Astrocyte of the hippocampus (primary cell): Measurements from ENCODE around the gene MTHFD2L.

ENCODE experiments used
- DNase-seq: peaks from one replicate; pipeline ENCODE4 v3.0.0; 2011; ENCODE audit warnings: low read depth, low spot score

Gene MTHFD2L

GRCh38 chr4:74132944-74133343 is 25.0 kb upstream of the MTHFD2L start:
- DNase-seq, result no peak

DNA sequence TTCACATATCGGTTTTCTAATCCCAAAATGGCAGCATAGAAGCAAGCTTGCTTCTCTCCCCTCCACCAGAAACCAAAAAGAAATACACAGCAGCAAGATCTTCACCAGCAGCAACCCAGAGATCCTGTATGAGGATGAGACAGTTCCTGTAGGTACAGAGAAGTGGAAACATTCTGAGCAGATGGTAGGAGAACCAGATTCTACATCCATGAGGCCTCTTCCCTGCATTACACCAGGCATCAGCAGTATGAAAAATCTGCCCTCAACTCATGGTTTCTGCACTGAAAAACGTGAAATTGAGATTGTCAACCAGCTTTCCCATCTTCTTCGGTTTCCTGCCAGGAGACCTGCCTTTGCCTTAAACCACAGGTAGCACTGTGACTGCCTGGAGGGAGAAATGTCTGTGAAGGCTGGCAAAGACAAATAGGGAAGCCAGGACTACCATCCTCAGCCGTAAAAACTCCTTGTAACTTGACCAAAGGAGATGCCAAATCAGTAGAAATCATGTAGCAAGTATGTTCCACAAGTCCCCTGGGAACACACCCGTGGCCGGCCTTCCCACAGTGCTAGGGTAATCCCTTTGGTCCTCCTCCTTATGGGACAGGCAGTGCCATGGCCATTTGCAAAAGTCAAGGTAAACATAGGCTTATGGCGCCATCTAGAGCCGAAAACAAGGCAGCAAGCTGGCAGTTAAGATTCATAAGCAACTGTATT is 24.0 kb upstream of the MTHFD2L start:
- peak; percentile 91 for DNase-seq

DNA sequence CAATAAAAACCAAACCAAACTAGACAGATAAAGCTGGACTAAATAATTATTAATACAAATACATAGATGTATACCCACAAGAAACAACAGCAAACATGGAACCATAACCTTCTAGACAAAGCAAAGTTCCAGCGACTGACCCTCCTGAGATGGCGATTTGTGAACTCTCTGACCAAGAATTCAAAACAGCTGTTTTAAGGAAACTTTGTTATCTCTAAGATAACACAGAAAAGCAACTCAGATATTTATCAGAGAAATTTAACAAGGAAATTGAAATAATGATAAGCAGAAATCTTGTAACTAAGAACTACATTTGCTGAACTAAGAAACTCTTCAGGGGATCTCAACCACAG is 23.4 kb upstream of the MTHFD2L start:
- DNase-seq, result no peak

DNA sequence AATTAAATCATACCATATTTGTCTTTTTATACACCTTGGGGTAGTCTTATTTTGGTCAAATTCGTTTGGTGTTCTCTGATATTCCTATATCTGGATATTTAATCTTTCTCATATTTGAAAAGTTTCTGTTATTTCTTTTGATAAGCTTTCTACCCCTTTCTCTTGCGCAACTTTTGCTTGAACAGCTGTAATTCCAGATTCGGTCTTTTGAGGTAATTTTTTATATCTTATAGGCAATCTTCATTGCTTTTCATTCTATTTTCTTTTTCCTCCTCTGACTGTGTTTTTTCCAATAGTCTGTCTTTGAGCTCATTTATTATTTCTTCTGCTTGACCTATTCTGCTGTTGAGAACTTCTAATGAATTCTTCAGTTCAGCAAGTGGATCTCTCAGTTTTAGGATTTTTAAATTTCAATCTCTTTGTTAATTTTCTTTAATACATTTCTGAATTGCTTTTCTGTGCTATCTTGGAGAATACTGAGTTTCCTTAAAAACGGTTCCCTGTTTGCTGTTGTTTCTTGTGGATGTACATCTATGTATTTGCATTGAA is 11.3 kb upstream of the MTHFD2L start:
- no peak for DNase-seq

- no peak for DNase-seq
These were observed 9.7 kb upstream of the MTHFD2L start for GRCh38 chr4:74148205-74148604.

DNA sequence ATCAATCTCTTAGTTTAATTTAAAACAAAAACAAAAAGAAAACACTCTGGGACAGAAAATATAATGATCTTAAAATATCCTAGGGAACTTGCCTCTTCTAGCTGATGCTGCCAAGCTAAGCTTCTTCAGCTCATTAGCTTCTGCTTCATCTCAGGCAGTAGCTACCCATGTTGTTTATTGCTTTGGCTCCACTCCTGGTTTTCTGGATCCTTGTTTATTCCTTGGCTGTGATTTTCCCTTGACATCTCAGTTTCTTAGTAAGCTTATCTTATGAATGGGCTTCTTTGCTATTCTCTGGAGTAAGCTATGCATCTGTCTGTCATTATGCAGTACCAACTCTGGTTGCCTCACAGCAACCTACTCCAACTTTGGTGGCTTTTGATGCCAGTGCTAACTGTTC is 5.1 kb upstream of the MTHFD2L start:
- peak; percentile 26 for DNase-seq

DNA sequence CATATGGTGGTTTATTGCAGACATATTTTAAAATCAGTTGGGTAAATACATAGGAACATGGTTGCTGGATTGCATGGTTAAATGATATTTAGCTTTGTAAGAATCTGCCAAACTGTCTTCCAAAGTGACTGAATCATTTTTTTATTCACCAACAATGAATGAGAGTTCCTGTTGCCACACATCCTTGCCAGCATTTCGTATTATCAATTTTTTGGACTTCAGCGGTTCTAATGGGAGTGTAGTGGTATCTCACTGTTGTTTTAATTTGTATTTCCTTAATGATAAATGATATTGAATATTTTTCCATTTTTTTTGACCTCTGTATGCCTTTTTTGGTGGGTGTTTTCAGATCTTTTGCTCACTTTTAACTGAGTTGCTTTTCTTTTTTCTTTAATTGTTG is 1.4 kb upstream of the MTHFD2L start:
- DNase-seq, result no peak

- DNase-seq, result no peak
These were observed 764 bp upstream of the MTHFD2L start for GRCh38 chr4:74157154-74157553.

- DNase-seq, result peak; percentile 16
These were observed 686 bp downstream of the MTHFD2L start for GRCh38 chr4:74158466-74159142.

DNA sequence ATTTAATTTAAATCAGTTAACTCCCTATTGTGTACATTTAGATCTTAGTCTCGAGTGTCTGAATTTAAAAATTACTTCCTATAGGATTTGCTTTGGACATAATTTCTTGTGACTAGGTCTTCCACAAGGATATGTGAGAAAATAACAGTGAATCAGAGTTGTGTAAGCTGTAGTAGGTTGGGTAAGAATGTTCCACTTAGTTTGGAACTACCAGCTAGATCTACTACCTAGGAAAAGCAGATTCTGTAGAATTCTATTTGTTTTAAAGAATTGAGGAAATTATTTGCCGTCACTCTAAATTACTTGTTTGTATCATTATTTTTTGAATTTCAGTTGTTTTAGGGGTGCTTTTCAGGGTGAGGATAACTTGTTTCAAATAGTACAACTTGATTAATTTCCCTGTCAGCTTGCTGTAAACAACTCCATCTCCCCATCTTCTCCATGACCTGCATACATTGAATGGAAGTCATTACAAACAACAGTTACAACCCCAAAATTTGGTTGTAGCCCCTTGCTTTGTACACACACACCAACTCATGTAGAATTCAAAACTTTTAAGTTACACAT is 1.3 kb downstream of the MTHFD2L start:
- DNase-seq, result peak; percentile 9

DNA sequence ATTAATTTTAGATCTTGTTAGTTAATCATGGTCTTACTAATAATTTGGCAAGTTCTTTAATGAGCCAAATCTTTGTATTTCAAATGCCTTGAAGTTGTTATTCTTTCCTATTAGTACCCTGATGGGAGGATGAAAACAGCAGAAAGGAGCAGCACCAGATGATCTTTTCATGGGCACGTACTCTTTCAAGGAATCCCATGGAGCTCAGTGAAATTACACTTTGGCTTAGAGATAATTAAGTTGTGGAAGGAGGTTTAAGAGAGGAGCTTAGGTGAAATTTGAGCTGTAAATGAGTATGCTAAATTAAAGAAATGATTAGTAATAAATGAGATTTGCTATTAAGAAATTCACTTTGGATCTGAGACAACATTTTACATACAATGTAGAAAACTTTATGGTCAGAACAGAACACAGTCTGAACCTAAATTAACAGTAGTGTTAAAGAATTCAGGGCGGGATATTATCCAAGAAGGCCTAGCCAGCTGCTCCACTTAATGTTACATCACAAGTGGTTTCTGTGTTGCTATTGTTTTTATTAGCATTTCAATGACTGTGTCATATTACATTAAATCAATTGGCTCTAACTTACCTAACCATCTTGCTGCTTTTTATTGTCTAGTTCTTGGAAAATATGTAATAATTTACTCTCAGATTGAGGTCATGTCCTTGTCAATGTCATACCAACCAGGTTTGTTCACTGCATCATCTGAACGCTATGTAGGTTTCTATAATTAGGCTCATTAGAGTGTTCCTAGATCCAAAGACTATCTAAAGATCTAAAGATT is 3.9 kb downstream of the MTHFD2L start:
- DNase-seq, result peak; percentile 3

DNA sequence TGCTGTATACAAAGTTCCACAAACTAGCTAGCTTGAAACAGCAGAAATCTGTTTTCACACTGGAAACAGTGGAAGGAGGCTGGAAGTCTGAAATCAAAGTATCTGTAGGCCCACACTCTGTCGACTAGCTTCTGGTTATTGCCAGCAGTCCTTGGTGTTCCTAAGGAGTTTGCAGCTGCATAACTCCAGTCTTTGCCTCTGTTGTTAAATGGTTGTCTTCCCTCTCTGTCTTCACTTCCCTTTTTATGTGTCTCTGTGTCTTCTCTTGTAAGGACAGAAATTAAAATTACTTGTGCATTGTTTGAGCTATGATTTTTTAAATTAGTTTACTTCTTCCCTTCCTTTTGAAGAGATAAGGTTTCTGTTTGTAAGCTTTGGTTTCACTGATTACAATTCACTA is 8.2 kb downstream of the MTHFD2L start:
- no peak for DNase-seq

DNA sequence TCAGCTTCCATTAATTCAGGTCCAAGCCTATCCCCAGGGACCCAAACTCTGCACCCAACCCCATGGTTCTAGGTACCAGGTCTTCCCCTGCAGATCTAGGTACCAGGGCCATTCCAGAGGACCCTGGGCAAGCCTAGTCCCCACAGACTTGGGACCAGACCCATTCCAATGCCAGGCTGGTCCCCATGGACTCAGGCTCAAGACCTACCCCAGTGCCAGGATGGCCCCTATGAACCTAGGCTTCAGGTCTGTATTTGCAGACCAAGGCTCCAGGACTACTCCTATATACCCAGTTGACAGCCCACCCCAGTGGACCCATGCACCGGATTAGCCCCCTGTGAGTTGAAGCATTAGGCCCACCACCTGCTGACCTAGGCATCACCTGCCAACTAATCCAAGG is 8.9 kb downstream of the MTHFD2L start:
- DNase-seq, result no peak

GRCh38 chr4:74167585-74167984 is 9.7 kb downstream of the MTHFD2L start:
- no peak for DNase-seq

DNA sequence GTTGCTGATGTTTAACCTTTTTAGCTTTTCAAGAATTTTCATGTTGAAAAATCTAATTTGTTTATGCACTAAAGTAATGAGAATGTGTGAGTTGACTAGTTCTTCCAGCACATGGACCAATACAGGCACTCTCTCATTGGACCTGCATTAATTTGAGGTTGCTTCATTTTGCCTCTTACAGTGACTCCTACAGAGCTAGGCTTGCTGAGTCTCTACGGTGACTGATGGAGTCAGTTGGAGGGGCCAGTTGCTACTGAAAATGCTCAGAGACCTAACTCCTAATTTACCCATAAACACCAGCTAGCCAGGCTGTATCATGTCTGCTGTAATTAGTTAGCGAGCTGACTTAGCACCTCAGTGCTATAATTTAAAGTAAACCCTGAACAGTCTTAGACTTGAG is 10.9 kb downstream of the MTHFD2L start:
- no peak for DNase-seq

- no peak for DNase-seq
These were observed 15.4 kb downstream of the MTHFD2L start for GRCh38 chr4:74173321-74173720.

GRCh38 chr4:74174421-74174820 is 16.5 kb downstream of the MTHFD2L start:
- DNase-seq, result no peak

DNA sequence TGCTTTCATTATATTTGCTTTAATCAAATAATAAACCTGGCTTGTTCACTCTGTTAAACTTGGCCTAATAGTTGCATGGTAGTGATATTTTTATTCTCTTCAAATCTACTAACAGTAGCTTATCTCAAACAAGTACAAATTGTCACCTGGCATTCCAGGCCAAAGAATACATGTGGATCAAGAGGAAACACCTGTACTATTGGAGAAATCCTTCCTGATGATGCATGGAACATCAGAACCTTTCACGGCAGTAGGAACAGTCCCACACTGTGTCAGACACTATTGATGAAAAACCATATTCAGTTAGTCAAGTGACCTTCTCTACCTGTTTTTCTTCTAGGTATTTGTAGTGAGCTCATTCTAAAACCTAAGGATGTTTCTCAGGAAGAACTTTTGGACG is 17.0 kb downstream of the MTHFD2L start:
- DNase-seq, result no peak

GRCh38 chr4:74175379-74175778 is 17.5 kb downstream of the MTHFD2L start:
- DNase-seq, result no peak

- DNase-seq, result no peak
These were observed 20.9 kb downstream of the MTHFD2L start for GRCh38 chr4:74178798-74179197.

DNA sequence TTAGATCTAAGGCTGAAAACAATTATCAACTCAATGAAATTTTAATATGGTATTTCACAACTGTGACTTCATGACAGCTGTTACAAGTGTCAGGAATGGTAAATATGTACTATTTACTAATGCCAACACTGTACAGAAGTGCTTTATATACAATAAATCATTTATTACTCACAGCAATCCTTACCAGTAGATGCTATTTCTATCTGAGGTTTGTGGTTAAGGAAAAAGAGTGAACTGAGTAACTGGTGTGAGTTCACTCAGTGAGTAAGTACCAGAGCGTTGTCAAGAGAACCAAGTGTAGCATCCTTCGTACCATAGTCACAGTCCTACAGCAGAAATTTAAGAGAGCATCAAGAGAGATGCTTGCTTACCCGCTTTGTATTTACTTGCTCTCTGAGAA is 23.3 kb downstream of the MTHFD2L start:
- peak; percentile 11 for DNase-seq

DNA sequence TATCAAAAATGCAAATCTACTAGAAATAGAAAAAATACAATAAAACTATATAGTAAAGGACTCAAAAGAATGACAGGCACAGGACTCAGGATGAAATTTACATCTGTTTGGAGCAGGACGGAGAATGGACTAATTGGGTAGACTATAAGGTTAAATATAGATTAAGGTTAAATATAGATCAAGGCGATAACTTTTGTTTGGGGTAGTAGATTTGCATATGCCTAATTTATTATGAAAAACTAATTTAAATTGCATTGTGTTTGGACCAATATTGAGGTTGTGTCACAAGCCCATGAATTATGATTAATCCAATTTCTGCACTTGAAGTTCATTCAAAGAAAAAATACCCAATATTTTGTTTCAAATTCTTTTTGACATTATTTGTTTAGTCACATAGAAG is 31.0 kb downstream of the MTHFD2L start:
- DNase-seq, result no peak
